ENCODE measurements around the gene TLDC2. TPM values are rescaled to one million over a fixed set of nuclear protein-coding genes. Genes with fewer than 3 reads are reported as not detected.

The TLDC2 gene
- total and polyA plus RNA-seq, 2 of the 8 experiments (the other 6 are each of a cell fraction or from before 2014, with no cell fraction given), result 0.29 to 0.34 TPM

GRCh38 chr20:36848677-36849076 is 27.3 kb upstream of the TLDC2 start:
- Histone ChIP-seq H3K23ac (ENCODE audit: insufficient read length) (no peak overlapping the region), H2BK15ac (ENCODE audit: low read length) (no peak overlapping the region), H3K4me1 (replicated peaks in 1 of 4; ENCODE audit: control insufficient read depth in 3 of 4, insufficient read depth in 4 of 4, low read length in 3 of 4) (0 out of 7 replicates have a peak, but pooled peaks cover 0 to 2% (median 0%) of the 10 kb centered on the region in 4 experiments), H4K8ac (ENCODE audit: extremely low read depth, insufficient read depth, low read length) (no peak overlapping the region), H3K9ac (replicated peaks in 1 of 4; ENCODE audit: extremely low read depth in 1 of 4, low read depth in 3 of 4, low read length in 3 of 4) (no peak overlapping the region; a peak in 1 of 7 replicates), H3K4me2 (ENCODE audit: insufficient read depth in 1 of 2, low read depth in 2 of 2, low read length in 2 of 2) (no peak overlapping the region), H4K20me1 (replicated peaks in 1 of 2; ENCODE audit: control insufficient read depth in 1 of 2, insufficient read depth in 2 of 2, low read length in 2 of 2) (peaks cover 0 to 7% of the 10 kb centered on the region in 2 experiments), H2BK12ac (ENCODE audit: low read depth, low read length) (no peak overlapping the region), H2BK120ac (replicated peaks; ENCODE audit: low read depth, low read length) (no peak overlapping the region), H3K4ac (replicated peaks; ENCODE audit: insufficient read length, low read depth, low read length) (no peak overlapping the region), H3K9me3 (ENCODE audit: insufficient read depth in 2 of 2, low read depth in 1 of 2, low read length in 1 of 2) (peaks cover 3 to 4% of the 10 kb centered on the region in 2 experiments; a peak in 3 of 4 replicates), H2AK5ac (ENCODE audit: low read depth, low read length) (no peak overlapping the region), H3K18ac (ENCODE audit: extremely low read depth, low read length) (no peak overlapping the region), H3K27me3 (replicated peaks in 1 of 4; ENCODE audit: control insufficient read depth in 3 of 4, extremely low read depth in 1 of 4, insufficient read depth in 3 of 4, low read length in 3 of 4) (no peaks in the 10 kb centered on the region), H4K91ac (replicated peaks; ENCODE audit: insufficient read length, low read length) (no peak overlapping the region), H2AFZ (ENCODE audit: low read length) (no peak overlapping the region), H3K14ac (ENCODE audit: insufficient read length) (no peak overlapping the region), H4K5ac (ENCODE audit: insufficient read length, low read depth, low read length) (no peak overlapping the region), H3K79me2 (ENCODE audit: control insufficient read depth in 1 of 2, insufficient read depth in 2 of 2, low read length in 2 of 2) (peaks cover 0 to 7% of the 10 kb centered on the region in 2 experiments; a peak in 2 of 4 replicates), H2BK5ac (ENCODE audit: low read depth, low read length) (no peak overlapping the region), H3K79me1 (ENCODE audit: low read depth, low read length) (peaks cover 2% of the 10 kb centered on the region; the same call in 1 of the 2 replicates), H3K36me3 (ENCODE audit: control insufficient read depth in 2 of 4, insufficient read depth in 4 of 4, low read length in 3 of 4) (peaks cover 0 to 3% (median 0%) of the 10 kb centered on the region in 4 experiments; a peak in 2 of 8 replicates), H2BK20ac (ENCODE audit: low read length) (no peak overlapping the region), H3K56ac (replicated peaks; ENCODE audit: insufficient read length, low read depth, low read length) (no peak overlapping the region), H3K23me2 (ENCODE audit: low read depth, low read length) (peaks cover 2% of the 10 kb centered on the region; the same call in 1 of the 2 replicates), H3K4me3 (ENCODE audit: extremely low read depth in 1 of 4, insufficient read depth in 2 of 4, low read depth in 3 of 4, low read length in 4 of 4) (no peak overlapping the region), H3K27ac (ENCODE audit: low read depth, low read length) (no peak overlapping the region)
- FAIRE-seq (no peak), DNase-seq (ENCODE audit: low read depth in 1 of 2, low spot score in 2 of 2) (no peak)
- POLR2A ChIA-PET (ENCODE audit: partially characterized antibody), result interaction anchor here (1.1 to 8.6 kb wide), 5 partner anchors 8 to 172 kb away, joined by 3 to 54 read pairs (median 4); a partner anchor contains a TSS
- CTCF ChIA-PET (ENCODE audit: partially characterized antibody), result interaction anchor here (1.4 to 5.6 kb wide), 7 partner anchors 9 to 40 kb away, joined by 3 to 45 read pairs (median 11); a partner anchor contains a TSS
- TF ChIP-seq NANOG (IDR thresholded peaks at IDR 0.05; ENCODE audit: insufficient read depth, low read depth, low read length, poor library complexity, severe bottlenecking) (no peak), E2F6 (IDR thresholded peaks at IDR 0.05) (no peak), RBBP5 (IDR thresholded peaks at IDR 0.05; ENCODE audit: borderline replicate concordance, low read depth, low read length) (no peak), CBX8 (IDR thresholded peaks at IDR 0.05; ENCODE audit: borderline replicate concordance, low read depth, low read length) (no peak), SP1 (IDR thresholded peaks at IDR 0.05; ENCODE audit: low read depth, low read length) (no peak), CHD1 (IDR thresholded peaks at IDR 0.05; ENCODE audit: low read depth, low read length) (no peak), BACH1 (IDR thresholded peaks at IDR 0.05; ENCODE audit: low read length) (no peak), JUN (IDR thresholded peaks at IDR 0.05; ENCODE audit: low read depth, low read length) (no peak), SP4 (IDR thresholded peaks at IDR 0.05; ENCODE audit: low read length) (no peak), CTBP2 (IDR thresholded peaks at IDR 0.05; ENCODE audit: borderline replicate concordance, insufficient read depth, insufficient read length, low read length) (no peak), RNF2 (IDR thresholded peaks at IDR 0.05; ENCODE audit: borderline replicate concordance, low read depth, low read length, missing control alignments, poor library complexity, severe bottlenecking) (no peak), KDM1A (IDR thresholded peaks at IDR 0.05; ENCODE audit: borderline replicate concordance, low read length) (no peak), EZH2 (IDR thresholded peaks at IDR 0.05; ENCODE audit: low read depth, low read length, severe bottlenecking) (no peak)

All from H1 (cell line).